MM.1S (cell line): Measurements from ENCODE around the gene AVPR1B.

ENCODE experiments used
- CTCF ChIP-seq: fragments of 300-600 bp; sonication (generic); IDR thresholded peaks from 2 replicates; pipeline ENCODE4 v1.5.1; 2016; ENCODE audit warnings: antibody characterized with exemption, low read length, mixed read lengths
- EZH2 ChIP-seq: fragments of 300-600 bp; sonication (generic); optimal IDR thresholded peaks from 2 replicates; pipeline ENCODE3; 2017; ENCODE audit warnings: low read depth, mild to moderate bottlenecking, antibody characterized with exemption, low read length, mixed read lengths

- TF ChIP-seq CTCF (no peak), EZH2 (no peak)
Observed at GRCh38 chr1:206083750-206084149, 33.4 kb downstream of the AVPR1B start.
